ENCODE data around the gene COG2. TPM values are rescaled to one million over a fixed set of nuclear protein-coding genes. Genes with fewer than 3 reads are reported as not detected.
"Not testable (repeated sequence)": the region's sequence is repeated elsewhere in the genome, so short reads cannot be mapped to it uniquely, and the experiment has no call there.

COG2 gene
- total RNA-seq, 1 donor from 2014 or later = 24.3 TPM

DNA sequence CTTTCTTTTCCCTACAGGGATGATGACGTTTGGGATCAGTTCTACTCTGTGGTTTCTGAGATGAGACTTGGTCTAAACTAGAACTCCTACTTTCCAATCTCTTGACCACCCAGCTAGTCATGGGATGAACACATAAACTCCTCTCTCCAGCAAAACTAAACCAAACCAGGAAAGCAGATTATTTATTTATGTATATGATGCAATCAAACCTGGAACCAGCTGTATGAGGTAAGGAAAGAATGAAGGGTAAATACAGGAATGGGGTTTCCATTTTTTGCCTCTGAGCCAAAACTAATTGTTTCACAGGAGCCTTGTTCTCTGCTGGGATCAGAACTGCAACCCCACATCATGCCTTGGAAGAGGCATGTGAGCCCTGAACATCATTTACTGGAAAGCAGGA is 75.0 kb downstream of the COG2 start:
- H3K27me3 Mint-ChIP-seq (ENCODE audit: unreplicated experiment) = peaks cover 6% of the 10 kb centered on the region
- no peak for DNase-seq (ENCODE audit: low spot score)
- H3K27ac Mint-ChIP-seq (ENCODE audit: unreplicated experiment) = no peak overlapping the region
- H3K4me3 Mint-ChIP-seq (ENCODE audit: unreplicated experiment) = no peak overlapping the region
- peaks cover 6% of the 10 kb centered on the region for H3K9me3 Mint-ChIP-seq (ENCODE audit: unreplicated experiment)
- no peaks in the 10 kb centered on the region for H3K36me3 Mint-ChIP-seq (ENCODE audit: low read depth, unreplicated experiment)
- TF ChIP-seq, protein P1, sequence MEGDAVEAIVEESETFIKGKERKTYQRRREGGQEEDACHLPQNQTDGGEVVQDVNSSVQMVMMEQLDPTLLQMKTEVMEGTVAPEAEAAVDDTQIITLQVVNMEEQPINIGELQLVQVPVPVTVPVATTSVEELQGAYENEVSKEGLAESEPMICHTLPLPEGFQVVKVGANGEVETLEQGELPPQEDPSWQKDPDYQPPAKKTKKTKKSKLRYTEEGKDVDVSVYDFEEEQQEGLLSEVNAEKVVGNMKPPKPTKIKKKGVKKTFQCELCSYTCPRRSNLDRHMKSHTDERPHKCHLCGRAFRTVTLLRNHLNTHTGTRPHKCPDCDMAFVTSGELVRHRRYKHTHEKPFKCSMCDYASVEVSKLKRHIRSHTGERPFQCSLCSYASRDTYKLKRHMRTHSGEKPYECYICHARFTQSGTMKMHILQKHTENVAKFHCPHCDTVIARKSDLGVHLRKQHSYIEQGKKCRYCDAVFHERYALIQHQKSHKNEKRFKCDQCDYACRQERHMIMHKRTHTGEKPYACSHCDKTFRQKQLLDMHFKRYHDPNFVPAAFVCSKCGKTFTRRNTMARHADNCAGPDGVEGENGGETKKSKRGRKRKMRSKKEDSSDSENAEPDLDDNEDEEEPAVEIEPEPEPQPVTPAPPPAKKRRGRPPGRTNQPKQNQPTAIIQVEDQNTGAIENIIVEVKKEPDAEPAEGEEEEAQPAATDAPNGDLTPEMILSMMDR (IDR thresholded peaks at IDR 0.05; ENCODE audit: unreplicated experiment) = no peak
- H3K4me1 Mint-ChIP-seq (ENCODE audit: unreplicated experiment) = peaks cover 2% of the 10 kb centered on the region

DNA sequence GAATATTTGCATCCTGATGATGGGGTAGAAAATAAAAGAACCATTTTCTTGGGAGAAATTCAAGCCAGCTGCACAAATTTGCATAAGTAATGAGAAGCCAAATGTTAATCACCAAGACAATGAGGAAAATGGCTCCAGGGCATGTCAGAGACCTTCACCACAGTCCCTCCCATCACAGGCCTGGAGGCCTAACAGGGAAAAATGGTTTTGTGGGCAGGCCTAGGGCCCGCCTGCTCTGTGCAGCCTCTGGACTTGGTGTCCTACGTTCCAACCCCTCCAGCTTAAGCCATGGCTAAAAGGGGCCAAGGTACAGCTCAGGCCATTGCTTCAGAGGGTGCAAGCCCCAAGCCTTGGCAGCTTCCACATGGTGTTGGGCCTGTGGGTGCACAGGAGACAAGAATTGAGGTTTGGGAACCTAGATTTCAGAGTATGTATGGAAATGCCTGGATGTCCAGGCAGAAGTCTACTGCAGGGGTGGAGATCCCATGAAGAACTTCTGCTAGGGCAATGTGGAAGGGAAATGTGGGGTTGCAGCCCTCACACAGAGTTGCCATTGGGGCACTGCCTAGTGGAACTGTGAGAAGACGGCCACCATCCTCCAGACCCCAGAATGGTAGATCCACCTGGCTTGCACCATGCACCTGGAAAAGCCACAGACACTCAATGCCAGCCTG is 79.7 kb downstream of the COG2 start:
- not testable (repeated sequence) for H3K9me3 Mint-ChIP-seq (ENCODE audit: unreplicated experiment); H3K27me3 Mint-ChIP-seq (ENCODE audit: unreplicated experiment)

DNA sequence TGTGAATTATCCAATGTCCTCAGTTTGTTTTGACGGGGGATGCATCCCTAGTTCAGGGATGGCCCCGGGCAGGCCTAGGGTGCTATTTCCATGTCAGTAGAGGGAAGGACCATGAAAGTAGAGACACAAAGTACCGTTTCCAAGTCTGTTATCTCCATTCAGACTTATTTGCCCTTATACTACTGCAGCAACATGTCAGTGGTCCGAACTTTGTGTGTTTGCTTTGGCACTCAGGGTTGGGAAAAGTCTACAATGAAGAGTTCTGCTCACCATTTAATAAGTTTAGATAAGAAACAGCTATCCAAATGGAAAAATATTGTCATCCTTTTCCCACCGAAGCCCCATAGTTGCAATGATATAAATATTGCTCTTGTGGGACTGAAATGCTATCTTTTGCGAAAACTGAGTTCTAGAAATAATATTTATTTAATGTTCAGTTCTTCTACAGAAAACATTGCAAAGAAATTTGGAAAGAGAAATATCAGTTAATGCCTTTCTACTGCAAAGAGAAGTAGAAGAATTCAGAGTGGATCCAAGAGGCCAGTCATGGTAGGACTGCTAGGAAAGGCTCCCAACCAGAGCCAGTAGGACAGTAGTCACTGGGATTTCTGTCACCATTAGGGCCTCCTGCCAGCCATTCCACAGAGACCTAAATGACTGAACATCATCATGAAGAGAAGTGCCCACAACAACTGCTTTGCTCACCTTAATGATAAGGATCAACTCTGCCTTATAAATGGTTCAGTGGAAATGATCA is 83.2 kb downstream of the COG2 start:
- H3K27me3 Mint-ChIP-seq (ENCODE audit: unreplicated experiment) = peaks cover under 1% of the 10 kb centered on the region
- no peak overlapping the region for H3K27ac Mint-ChIP-seq (ENCODE audit: unreplicated experiment)
- TF ChIP-seq, protein P1 (IDR thresholded peaks at IDR 0.05; ENCODE audit: unreplicated experiment) = no peak
- peaks cover 6% of the 10 kb centered on the region for H3K9me3 Mint-ChIP-seq (ENCODE audit: unreplicated experiment)
- no peak for DNase-seq (ENCODE audit: low spot score)
- H3K4me3 Mint-ChIP-seq (ENCODE audit: unreplicated experiment) = no peak overlapping the region
- H3K36me3 Mint-ChIP-seq (ENCODE audit: low read depth, unreplicated experiment) = no peaks in the 10 kb centered on the region
- H3K4me1 Mint-ChIP-seq (ENCODE audit: unreplicated experiment) = no peaks in the 10 kb centered on the region

More for the DNA sequence above, 79.7 kb downstream of the COG2 start:
- not testable (repeated sequence) for H3K27ac Mint-ChIP-seq (ENCODE audit: unreplicated experiment); H3K4me3 Mint-ChIP-seq (ENCODE audit: unreplicated experiment); DNase-seq (ENCODE audit: low spot score); H3K4me1 Mint-ChIP-seq (ENCODE audit: unreplicated experiment); H3K36me3 Mint-ChIP-seq (ENCODE audit: low read depth, unreplicated experiment)

DNA sequence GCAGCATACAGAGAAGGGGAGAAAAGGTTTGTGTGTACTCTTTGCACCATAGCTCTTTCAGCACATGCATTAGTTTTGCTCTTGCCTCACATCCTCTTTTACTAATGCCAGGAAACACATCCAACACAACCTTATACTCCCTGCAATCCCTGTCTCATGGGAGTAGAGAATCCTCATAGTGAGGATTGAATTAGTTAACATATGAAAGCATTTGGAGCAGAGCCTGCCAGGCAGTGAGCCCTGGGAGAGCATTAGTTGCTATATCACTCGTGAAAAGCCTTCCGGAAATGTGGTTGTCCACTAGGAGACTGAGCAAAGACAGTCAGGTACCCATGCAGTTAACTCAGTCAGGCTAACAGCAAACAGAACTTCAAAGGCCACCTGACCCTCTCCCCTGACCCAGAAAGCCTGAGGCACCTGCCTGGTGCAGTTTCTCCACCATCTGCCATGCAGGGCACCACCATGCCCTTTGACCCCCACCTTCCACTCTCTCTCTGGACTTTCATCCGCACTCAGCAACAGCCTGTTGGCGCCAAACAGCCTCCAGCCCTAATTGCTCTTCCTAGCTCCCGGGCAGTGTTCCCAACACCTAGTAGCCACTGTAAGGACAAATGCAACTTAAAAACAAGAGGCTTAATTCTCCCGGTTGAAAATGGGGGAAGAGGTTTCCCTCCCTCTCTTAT is 86.6 kb downstream of the COG2 start:
- H3K9me3 Mint-ChIP-seq (ENCODE audit: unreplicated experiment) = no peaks in the 10 kb centered on the region
- peaks cover 2% of the 10 kb centered on the region for H3K27me3 Mint-ChIP-seq (ENCODE audit: unreplicated experiment)
- H3K27ac Mint-ChIP-seq (ENCODE audit: unreplicated experiment) = no peak overlapping the region
- H3K4me3 Mint-ChIP-seq (ENCODE audit: unreplicated experiment) = no peak overlapping the region
- TF ChIP-seq, protein P1 (IDR thresholded peaks at IDR 0.05; ENCODE audit: unreplicated experiment) = no peak
- no peaks in the 10 kb centered on the region for H3K4me1 Mint-ChIP-seq (ENCODE audit: unreplicated experiment)
- DNase-seq (ENCODE audit: low spot score) = no peak
- no peaks in the 10 kb centered on the region for H3K36me3 Mint-ChIP-seq (ENCODE audit: low read depth, unreplicated experiment)

DNA sequence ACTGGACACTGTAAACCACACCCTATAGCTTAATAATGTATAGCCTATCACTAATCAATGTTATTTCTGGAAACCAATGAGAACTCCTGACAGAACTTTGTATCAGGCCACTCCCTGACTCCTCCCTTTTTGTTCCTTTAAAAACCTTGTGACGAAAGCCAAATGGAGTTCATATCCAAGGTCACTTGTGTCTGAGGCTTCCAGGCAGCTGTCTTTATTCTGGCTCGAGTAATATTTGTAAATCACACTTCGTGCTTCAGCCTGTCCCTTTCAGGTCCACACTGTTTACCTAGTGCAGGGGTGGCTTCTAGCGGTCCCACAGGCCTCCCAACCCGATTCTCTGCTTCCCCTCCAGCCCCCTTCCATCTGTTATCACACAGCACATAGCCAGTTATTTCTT is 88.7 kb downstream of the COG2 start:
- H3K4me1 Mint-ChIP-seq (ENCODE audit: unreplicated experiment) = no peaks in the 10 kb centered on the region
- peaks cover 2% of the 10 kb centered on the region for H3K27me3 Mint-ChIP-seq (ENCODE audit: unreplicated experiment)
- H3K27ac Mint-ChIP-seq (ENCODE audit: unreplicated experiment) = no peak overlapping the region
- TF ChIP-seq, protein P1 (IDR thresholded peaks at IDR 0.05; ENCODE audit: unreplicated experiment) = no peak
- H3K36me3 Mint-ChIP-seq (ENCODE audit: low read depth, unreplicated experiment) = no peaks in the 10 kb centered on the region
- H3K4me3 Mint-ChIP-seq (ENCODE audit: unreplicated experiment) = no peak overlapping the region
- no peak for DNase-seq (ENCODE audit: low spot score)
- no peaks in the 10 kb centered on the region for H3K9me3 Mint-ChIP-seq (ENCODE audit: unreplicated experiment)

Measured in endothelial cell (in vitro differentiated cells).